NK-92 treated with Interleukin-12 subunit alpha and Interleukin-12 subunit beta, amount 100 ng/mL, for 24 hours (cell line): ENCODE measurements around the gene CHMP5.
A peak's percentile ranks its signal among the peaks of the same experiment; 100 is the strongest.

Experiments used
- DNase-seq: peaks from one replicate; lab custom pipeline; 2025; lab: John Stamatoyannopoulos, UW

CHMP5 gene

GRCh38 chr9:33264473-33265177 lies at the start of gene CHMP5, which contains the start of gene BAG1:
Gene CHMP5 (plus strand): TSS chr9:33265049. CDS start chr9:33265079, 30 bp downstream.
Gene BAG1 (minus strand): TSS chr9:33264708.
- peak; percentile 99 for DNase-seq

DNA sequence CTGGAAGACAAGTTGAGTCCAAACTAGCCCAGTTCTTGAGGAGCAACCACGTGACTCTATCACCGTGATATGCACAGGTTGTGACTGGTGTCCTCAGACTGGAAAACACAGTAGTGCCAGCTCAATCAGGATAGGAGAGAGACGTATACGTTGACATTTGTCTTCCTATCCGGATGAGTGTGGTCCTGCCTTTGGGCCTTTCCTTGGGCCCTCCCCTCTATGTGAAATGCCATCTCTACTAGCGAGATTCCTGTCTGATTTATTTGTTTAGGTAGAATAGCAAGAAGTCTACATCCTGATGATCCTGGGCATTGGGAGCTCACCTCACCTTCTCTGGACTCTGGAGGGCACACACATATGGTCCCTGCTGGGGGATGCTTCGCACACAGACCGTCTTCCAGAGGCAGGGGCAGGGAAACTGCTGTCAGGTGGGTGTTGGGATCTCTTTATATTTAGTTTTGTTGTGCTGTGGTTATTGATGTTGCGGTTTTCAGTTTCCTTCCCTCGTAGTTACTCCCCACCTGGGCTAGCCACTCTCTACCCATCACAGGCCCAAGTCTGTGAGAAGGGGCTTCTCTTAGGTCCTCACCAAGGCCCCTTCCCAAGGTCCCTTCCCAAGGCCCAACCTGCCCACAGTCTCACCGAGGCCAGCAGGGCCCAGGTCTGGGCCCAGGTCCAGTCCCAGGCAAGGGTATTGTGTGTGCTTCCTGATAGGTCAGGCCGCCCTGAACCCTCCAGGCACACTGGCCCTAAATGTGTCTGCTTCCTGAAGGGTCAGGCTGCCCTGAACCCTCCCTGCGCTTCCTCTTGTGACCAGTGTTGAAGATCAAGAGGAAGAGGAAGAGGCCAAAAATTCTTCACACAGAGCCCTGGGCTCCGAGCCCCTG lies 43.9 kb upstream of the CHMP5 start:
- DNase-seq = no peak

DNA sequence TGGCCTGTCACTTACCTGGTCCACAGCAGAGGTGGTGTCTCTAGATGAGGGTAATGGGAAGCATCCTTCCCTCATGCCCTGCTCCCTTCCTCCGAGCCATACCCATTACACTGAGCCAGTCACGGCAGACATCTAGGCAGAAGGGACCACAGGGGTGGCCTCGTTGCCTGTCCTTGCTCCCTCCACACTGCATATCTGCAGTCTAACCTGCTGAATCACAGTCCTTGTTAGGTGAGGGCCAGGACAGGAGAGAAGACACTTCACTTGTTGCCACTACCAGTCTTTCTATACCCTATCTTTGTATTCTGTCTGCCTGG lies 43.3 kb upstream of the CHMP5 start:
- no peak for DNase-seq

DNA sequence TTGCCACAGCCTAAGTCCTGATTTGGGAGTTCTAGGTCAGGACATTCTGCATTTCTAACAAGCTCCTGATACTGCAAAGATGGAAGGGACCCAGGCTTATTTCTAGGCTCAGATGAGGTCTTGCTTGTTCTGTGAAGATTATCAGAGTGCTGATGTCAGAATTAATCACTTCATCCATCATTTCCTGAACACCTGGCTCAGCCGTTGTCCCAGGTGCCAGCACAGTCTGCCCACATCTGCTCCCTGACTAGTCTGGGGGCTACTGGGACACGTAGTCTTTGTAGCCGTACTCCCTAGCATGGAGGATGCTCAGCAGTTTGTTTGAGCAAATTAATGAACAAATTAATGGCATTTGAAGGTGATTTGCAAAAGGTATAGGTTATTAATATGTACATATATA lies 42.8 kb upstream of the CHMP5 start:
- no peak for DNase-seq

DNA sequence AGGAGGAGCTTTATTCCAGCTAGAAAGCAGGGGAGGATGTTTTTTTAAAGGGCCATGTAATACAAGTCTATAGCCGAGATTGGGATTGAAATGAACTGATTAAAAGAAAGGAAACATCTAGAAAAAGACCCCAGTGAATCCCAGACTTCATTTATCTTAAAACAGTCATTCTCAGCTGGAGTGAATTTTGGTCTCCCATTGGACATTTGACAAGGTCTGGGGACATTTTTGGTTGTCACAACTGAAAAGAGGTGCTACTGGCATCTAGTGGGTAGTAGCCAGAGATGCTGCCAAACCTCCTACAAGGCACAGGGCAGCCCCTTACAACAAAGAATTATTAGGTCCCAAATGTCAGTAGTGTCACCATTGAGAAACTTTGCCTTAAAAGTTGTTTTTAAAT lies 41.2 kb upstream of the CHMP5 start:
- DNase-seq = no peak

- DNase-seq = peak; percentile 11
These were observed 39.3 kb upstream of the CHMP5 start for GRCh38 chr9:33225319-33226147.

- DNase-seq = no peak
These were observed 37.8 kb upstream of the CHMP5 start for GRCh38 chr9:33227008-33227398.

DNA sequence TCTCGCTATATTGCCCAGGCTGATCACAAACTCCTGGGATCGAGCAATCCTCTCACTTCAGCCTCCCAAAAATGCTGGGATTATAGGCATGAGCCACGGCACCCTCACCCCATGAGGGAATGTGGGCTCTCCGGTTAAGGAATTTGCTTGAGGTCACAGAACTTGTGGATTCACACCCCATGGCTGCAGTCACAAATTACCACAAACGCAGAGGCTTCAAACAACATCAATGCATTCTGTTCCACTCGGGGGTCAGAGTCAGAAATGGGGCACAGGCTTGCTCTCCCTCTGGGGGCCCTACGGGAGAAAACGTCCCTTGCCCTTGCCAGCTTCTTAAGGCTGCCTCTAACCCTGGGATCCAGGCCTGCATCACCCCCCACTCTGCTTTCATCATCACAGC lies 37.1 kb upstream of the CHMP5 start:
- DNase-seq = no peak

DNA sequence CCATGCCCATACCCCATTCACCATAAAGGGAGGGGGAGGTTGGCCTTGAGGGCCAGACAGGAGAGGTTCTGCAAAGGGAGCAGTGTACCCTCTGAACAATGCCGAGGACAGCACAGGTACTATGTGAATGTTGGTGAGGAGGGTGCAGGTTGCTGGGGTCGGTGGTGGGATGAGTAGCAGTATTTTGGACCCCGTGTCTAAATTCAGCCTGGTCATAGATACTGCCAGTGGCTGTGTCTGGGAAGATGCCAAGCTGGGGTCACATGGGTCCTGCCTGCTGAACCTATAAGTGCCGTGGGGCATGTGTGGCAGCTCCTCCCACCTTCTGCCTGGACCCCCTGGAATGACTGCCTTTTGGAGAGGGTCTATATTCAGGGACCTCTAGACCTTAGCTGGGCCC lies 36.2 kb upstream of the CHMP5 start:
- no peak for DNase-seq

DNA sequence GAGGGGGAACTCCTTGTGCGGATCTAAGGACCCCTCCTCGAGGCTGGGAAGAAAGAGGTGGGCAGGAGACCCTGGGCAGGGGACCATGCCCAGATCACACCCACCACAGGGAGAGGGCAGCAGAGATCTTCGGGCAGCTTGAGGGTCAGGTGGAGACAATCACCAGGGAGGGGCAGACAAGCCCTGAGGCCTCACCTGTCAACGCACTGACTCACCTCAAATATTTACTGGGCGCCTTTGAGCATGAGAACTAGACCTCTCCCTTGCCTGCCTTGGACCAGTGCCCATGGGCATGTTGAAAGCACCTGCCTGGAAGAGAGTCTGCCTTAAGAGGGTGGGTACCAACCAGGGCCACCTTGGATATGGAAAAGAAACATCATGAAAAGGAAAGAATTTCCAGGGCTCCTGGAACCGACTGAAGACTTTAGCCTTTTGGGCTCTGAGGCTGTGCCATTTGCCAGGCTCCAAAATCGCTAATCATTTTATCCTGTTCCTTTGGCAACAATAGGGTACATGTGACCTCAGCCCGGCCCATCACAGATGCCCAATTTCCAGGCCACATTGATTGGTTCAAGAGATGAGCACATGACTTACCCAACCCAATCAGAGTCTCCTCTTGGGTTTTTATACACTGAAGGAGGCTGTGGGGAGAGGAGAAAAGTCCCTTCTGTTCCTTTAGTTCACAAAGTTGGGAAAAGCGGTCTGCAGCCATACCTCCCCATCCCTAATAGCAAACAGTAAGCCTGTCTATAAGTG lies 35.3 kb upstream of the CHMP5 start:
- no peak for DNase-seq

DNA sequence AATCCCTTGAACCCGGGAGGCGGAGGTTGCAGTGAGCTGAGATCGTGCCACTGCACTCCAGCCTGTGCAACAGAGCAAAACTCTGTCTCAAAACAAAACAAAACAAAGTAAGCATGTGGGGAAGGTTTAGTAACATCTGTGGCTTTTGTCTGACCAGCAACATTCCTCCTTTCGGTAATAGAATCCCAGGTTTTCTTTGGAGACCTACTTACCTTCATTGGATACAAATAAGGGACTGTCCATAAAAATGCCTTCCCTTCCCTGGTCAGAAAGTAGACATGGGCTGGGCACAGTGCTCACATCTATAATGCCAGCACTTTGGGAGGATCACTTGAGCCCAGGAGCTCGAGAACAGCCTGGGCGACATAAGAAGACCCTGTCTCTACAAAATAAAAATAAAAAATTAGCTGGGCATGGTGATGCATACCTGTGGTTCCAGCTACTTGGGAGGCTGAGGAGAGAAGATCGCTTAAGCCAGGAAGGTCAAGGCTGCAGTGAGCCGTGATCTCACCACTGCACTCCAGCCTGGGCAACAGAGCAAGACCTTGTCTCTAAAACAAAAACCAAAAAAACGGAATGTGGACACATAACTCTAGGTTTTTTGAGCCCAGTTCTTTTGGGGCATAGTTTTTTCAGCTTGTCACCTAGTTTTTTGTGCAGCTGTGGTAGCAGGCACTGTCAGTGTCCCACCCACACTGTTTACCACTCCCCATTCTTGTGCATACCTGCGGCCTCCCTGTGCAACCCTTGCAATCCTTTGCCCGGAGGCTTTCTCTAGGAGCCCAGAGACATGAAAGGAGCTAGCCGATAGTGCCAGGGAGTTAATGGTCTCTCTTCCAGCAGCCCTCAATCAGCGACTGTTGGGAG lies 33.9 kb upstream of the CHMP5 start:
- no peak for DNase-seq

DNA sequence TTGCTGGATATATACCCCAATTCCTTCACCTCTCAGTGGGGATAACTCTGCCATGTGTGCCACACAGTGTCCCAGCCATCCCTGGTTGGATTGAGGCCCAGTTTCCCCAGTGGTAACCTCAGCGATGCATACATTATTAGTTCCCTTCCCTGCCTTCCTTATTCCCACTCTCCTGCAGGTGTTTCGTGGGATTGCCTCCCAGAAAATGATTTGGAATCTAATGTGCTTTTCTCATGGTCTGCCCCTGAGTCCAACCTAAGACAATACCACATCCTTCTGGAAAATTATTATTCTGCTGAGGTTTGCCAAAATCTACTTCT lies 33.3 kb upstream of the CHMP5 start:
- DNase-seq = no peak

DNA sequence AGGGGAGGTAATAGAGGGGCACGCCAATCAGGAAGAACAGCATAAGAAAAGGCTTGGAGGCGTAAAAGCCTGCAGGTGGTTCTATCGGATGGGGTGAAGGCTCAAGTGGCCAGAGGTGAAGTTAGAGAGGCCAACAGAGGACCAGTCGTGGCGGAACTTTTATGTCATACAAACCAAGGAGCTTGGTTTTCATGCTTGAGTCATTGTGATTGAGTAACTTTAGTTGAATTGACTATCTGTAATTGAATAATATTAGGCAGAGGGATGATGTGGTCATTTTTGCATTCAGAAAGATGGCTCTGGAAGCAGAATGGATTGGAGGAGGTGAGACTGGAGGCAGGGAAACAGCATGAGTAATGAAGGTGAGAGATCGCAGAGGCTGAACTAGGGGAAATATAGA lies 32.0 kb upstream of the CHMP5 start:
- DNase-seq = no peak

- no peak for DNase-seq
These were observed 31.1 kb upstream of the CHMP5 start for GRCh38 chr9:33233626-33234342.

GRCh38 chr9:33234511-33235467 lies 30.1 kb upstream of the CHMP5 start:
- DNase-seq = no peak

DNA sequence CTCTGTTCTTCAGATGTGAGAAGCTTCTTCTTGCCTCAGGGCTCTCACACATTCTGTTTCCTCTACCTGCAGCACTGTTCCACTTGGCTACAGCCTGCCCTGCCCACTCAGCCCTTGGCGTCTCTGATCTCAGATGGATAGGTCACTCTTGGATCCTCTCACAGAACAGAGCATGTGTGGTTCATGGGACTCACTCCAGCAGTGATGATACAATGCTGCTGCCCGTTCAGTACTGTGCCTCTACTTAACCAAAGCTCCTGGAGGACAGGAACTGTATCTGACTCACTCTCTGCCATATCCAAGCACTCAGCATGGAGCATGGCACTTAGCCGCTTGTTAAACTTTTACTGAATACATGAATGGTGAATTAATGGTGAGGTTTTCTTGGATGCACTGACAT lies 28.3 kb upstream of the CHMP5 start:
- DNase-seq = no peak

DNA sequence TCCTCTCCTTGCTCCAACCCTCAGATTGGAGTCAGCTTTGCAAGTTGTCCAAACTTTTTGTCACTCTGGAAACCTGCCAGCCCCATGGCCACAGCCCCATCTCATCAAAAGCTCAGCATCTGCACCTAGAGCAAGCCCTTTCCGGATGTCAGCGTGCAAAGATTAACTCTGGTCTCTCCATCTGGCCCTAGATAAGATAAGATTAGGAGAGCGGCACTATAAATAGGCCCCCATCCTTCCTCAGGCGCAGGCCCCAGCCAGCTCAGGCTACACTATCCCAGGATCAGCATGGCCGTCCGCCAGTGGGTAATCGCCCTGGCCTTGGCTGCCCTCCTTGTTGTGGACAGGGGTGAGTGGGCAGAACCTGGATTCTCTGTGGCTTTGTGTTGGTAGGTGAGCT lies 24.9 kb upstream of the CHMP5 start, which contains the start of gene SPINK4:
Gene SPINK4, plus strand, starts transcription at position 247 of the 400 bp plus-strand sequence. Its CDS starts 42 bp downstream, at position 289.
- DNase-seq = no peak

GRCh38 chr9:33241298-33241697 lies 23.6 kb upstream of the CHMP5 start:
- DNase-seq = no peak

DNA sequence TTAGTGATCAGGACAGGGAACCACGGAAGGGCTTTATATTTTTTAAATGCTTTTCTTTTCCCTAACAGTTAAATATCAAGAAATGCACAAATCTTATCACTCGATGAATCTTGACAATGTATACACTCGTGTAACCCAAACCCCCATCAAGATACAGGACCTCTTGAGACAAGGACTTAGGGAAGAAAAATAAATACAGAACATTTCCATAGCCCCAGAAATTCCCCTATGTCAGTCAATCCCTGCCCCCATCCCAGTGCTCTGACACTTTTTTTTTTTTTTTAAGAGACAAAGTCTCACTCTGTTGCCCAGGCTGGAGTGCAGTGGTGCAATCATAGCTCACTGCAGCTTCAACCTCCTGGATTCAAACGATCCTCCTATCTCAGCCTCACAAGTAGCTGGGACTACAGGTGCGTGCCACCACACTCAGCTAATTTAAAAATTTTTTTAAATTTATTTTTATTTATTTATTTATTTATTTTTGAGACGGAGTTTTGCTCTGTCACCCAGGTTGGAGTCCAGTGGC lies 22.2 kb upstream of the CHMP5 start:
- DNase-seq = no peak
